ENCODE measurements around the gene UQCC2.

UQCC2 gene

GRCh38 chr6:33698494-33698893 is 13.0 kb downstream of the UQCC2 start:
- 96% methylated on average over 8 of the region's 10 CpGs for WGBS
- Histone ChIP-seq H3K4me3 (ENCODE audit: insufficient read depth in 1 of 2, low read depth in 1 of 2, low read length in 2 of 2) (no peak overlapping the region), H3K4me1 (ENCODE audit: control insufficient read depth, insufficient read depth, low read depth, low read length) (peaks cover 27% of the 10 kb centered on the region), H3K36me3 (ENCODE audit: control insufficient read depth in 1 of 2, insufficient read depth in 2 of 2, low read depth in 1 of 2, low read length in 2 of 2) (peaks cover 48 to 85% of the 10 kb centered on the region in 2 experiments), H4K91ac (ENCODE audit: low read length) (no peak overlapping the region), H3K18ac (ENCODE audit: low read depth in 1 of 2, low read length in 2 of 2) (no peak overlapping the region), H3K9me3 (ENCODE audit: control insufficient read depth, low read length) (no peaks in the 10 kb centered on the region), H3K4ac (ENCODE audit: low read depth in 1 of 2, low read length in 2 of 2) (no peak overlapping the region), H2BK15ac (ENCODE audit: low read depth, poor library complexity, severe bottlenecking) (no peak overlapping the region), H3K23ac (ENCODE audit: low read length in 2 of 2) (no peak overlapping the region), H3K27me3 (ENCODE audit: control insufficient read depth in 1 of 2, insufficient read depth in 1 of 2, low read length in 2 of 2) (no peaks in the 10 kb centered on the region), H4K8ac (ENCODE audit: low read length) (no peak overlapping the region), H3K14ac (ENCODE audit: low read length in 2 of 2) (no peak overlapping the region), H3K9ac (ENCODE audit: low read length) (no peak overlapping the region), H2BK12ac (ENCODE audit: low read length in 2 of 2) (no peak overlapping the region), H3K4me2 (ENCODE audit: low read length, poor library complexity, severe bottlenecking) (no peak overlapping the region), H3K27ac (ENCODE audit: low read length, poor library complexity, severe bottlenecking) (no peak overlapping the region), H2BK5ac (ENCODE audit: low read depth, low read length, poor library complexity, severe bottlenecking) (no peak overlapping the region), H2AFZ (ENCODE audit: low read depth, low read length) (no peak overlapping the region), H3K79me1 (replicated peaks; ENCODE audit: low read length, poor library complexity, severe bottlenecking) (peaks cover 32% of the 10 kb centered on the region), H2BK120ac (ENCODE audit: low read depth, low read length) (no peak overlapping the region), H2AK5ac (ENCODE audit: low read length, severe bottlenecking) (no peak overlapping the region)
- DNase-seq = no peak

GRCh38 chr6:33697845-33698244 is 13.7 kb downstream of the UQCC2 start:
- peaks cover 52 to 87% of the 10 kb centered on the region in 2 experiments for H3K36me3 ChIP-seq (ENCODE audit: control insufficient read depth in 1 of 2, insufficient read depth in 2 of 2, low read depth in 1 of 2, low read length in 2 of 2)
- no peak overlapping the region for H2BK120ac ChIP-seq (ENCODE audit: low read depth, low read length)
- H3K18ac ChIP-seq (ENCODE audit: low read depth in 1 of 2, low read length in 2 of 2) = no peak overlapping the region
- no peak overlapping the region for H3K14ac ChIP-seq (ENCODE audit: low read length in 2 of 2)
- no peak overlapping the region for H3K4me3 ChIP-seq (ENCODE audit: insufficient read depth in 1 of 2, low read depth in 1 of 2, low read length in 2 of 2)
- H3K4ac ChIP-seq (ENCODE audit: low read depth in 1 of 2, low read length in 2 of 2) = no peak overlapping the region
- H3K4me1 ChIP-seq (ENCODE audit: control insufficient read depth, insufficient read depth, low read depth, low read length) = peaks cover 33% of the 10 kb centered on the region
- H4K8ac ChIP-seq (ENCODE audit: low read length) = no peak overlapping the region
- no peak overlapping the region for H3K23ac ChIP-seq (ENCODE audit: low read length in 2 of 2)
- no peak overlapping the region for H2AFZ ChIP-seq (ENCODE audit: low read depth, low read length)
- no peak overlapping the region for H4K91ac ChIP-seq (ENCODE audit: low read length)
- H2AK5ac ChIP-seq (ENCODE audit: low read length, severe bottlenecking) = no peak overlapping the region
- no peak overlapping the region for H2BK12ac ChIP-seq (ENCODE audit: low read length in 2 of 2)
- no peak for DNase-seq
- H3K27me3 ChIP-seq (ENCODE audit: control insufficient read depth in 1 of 2, insufficient read depth in 1 of 2, low read length in 2 of 2) = no peaks in the 10 kb centered on the region
- H3K27ac ChIP-seq (ENCODE audit: low read length, poor library complexity, severe bottlenecking) = no peak overlapping the region
- no peak overlapping the region for H3K9ac ChIP-seq (ENCODE audit: low read length)
- H2BK5ac ChIP-seq (ENCODE audit: low read depth, low read length, poor library complexity, severe bottlenecking) = no peak overlapping the region
- no peak overlapping the region for H2BK15ac ChIP-seq (ENCODE audit: low read depth, poor library complexity, severe bottlenecking)
- no peak overlapping the region for H3K4me2 ChIP-seq (ENCODE audit: low read length, poor library complexity, severe bottlenecking)
- 96% methylated on average over 10 of the region's 10 CpGs for WGBS
- no peaks in the 10 kb centered on the region for H3K9me3 ChIP-seq (ENCODE audit: control insufficient read depth, low read length)
- peaks cover 30% of the 10 kb centered on the region for H3K79me1 ChIP-seq (replicated peaks; ENCODE audit: low read length, poor library complexity, severe bottlenecking)

- 71% methylated on average over 15 of the region's 15 CpGs for WGBS
- H3K23ac ChIP-seq (ENCODE audit: low read length in 2 of 2) = no peak overlapping the region
- H3K36me3 ChIP-seq (ENCODE audit: control insufficient read depth in 1 of 2, insufficient read depth in 2 of 2, low read depth in 1 of 2, low read length in 2 of 2) = peaks cover 58 to 96% of the 10 kb centered on the region in 2 experiments
- H3K79me1 ChIP-seq (replicated peaks; ENCODE audit: low read length, poor library complexity, severe bottlenecking) = peaks cover 27% of the 10 kb centered on the region
- DNase-seq = peak; percentile 36
- H3K4me2 ChIP-seq (ENCODE audit: low read length, poor library complexity, severe bottlenecking) = no peak overlapping the region
- peak overlapping the region in 1 of 2 experiments; percentile 53 for H3K14ac ChIP-seq (ENCODE audit: low read length in 2 of 2)
- H3K27me3 ChIP-seq (ENCODE audit: control insufficient read depth in 1 of 2, insufficient read depth in 1 of 2, low read length in 2 of 2) = no peaks in the 10 kb centered on the region
- H2BK12ac ChIP-seq (ENCODE audit: low read length in 2 of 2) = peak overlapping the region in 1 of 2 experiments; percentile 32
- H4K8ac ChIP-seq (ENCODE audit: low read length) = no peak overlapping the region
- H3K4ac ChIP-seq (ENCODE audit: low read depth in 1 of 2, low read length in 2 of 2) = no peak overlapping the region
- peak overlapping the region; percentile 62 for H3K9ac ChIP-seq (ENCODE audit: low read length)
- no peak overlapping the region for H2AK5ac ChIP-seq (ENCODE audit: low read length, severe bottlenecking)
- no peaks in the 10 kb centered on the region for H3K9me3 ChIP-seq (ENCODE audit: control insufficient read depth, low read length)
- H2AFZ ChIP-seq (ENCODE audit: low read depth, low read length) = no peak overlapping the region
- peak overlapping the region in 1 of 2 experiments; percentile 19 for H3K4me3 ChIP-seq (ENCODE audit: insufficient read depth in 1 of 2, low read depth in 1 of 2, low read length in 2 of 2)
- no peak overlapping the region for H2BK15ac ChIP-seq (ENCODE audit: low read depth, poor library complexity, severe bottlenecking)
- H2BK5ac ChIP-seq (ENCODE audit: low read depth, low read length, poor library complexity, severe bottlenecking) = no peak overlapping the region
- no peak overlapping the region for H4K91ac ChIP-seq (ENCODE audit: low read length)
- peaks cover 42% of the 10 kb centered on the region for H3K4me1 ChIP-seq (ENCODE audit: control insufficient read depth, insufficient read depth, low read depth, low read length)
- peak overlapping the region in 1 of 2 experiments; percentile 52 for H3K18ac ChIP-seq (ENCODE audit: low read depth in 1 of 2, low read length in 2 of 2)
- H3K27ac ChIP-seq (ENCODE audit: low read length, poor library complexity, severe bottlenecking) = peak overlapping the region; percentile 39
- H2BK120ac ChIP-seq (ENCODE audit: low read depth, low read length) = no peak overlapping the region
These were observed 14.7 kb downstream of the UQCC2 start for GRCh38 chr6:33696548-33697518.

GRCh38 chr6:33696076-33696475 is 15.4 kb downstream of the UQCC2 start:
- Histone ChIP-seq H3K4ac (ENCODE audit: low read depth in 1 of 2, low read length in 2 of 2) (no peak overlapping the region), H2AFZ (ENCODE audit: low read depth, low read length) (no peak overlapping the region), H2BK12ac (ENCODE audit: low read length in 2 of 2) (no peak overlapping the region), H3K14ac (ENCODE audit: low read length in 2 of 2) (no peak overlapping the region), H2AK5ac (ENCODE audit: low read length, severe bottlenecking) (no peak overlapping the region), H2BK5ac (ENCODE audit: low read depth, low read length, poor library complexity, severe bottlenecking) (no peak overlapping the region), H3K4me1 (ENCODE audit: control insufficient read depth, insufficient read depth, low read depth, low read length) (peaks cover 47% of the 10 kb centered on the region), H2BK120ac (ENCODE audit: low read depth, low read length) (no peak overlapping the region), H3K36me3 (ENCODE audit: control insufficient read depth in 1 of 2, insufficient read depth in 2 of 2, low read depth in 1 of 2, low read length in 2 of 2) (peaks cover 62 to 98% of the 10 kb centered on the region in 2 experiments), H3K18ac (ENCODE audit: low read depth in 1 of 2, low read length in 2 of 2) (no peak overlapping the region), H3K4me3 (ENCODE audit: insufficient read depth in 1 of 2, low read depth in 1 of 2, low read length in 2 of 2) (no peak overlapping the region), H3K4me2 (ENCODE audit: low read length, poor library complexity, severe bottlenecking) (no peak overlapping the region), H3K79me1 (replicated peaks; ENCODE audit: low read length, poor library complexity, severe bottlenecking) (peaks cover 22% of the 10 kb centered on the region), H3K9ac (ENCODE audit: low read length) (peak overlapping the region; percentile 62), H4K91ac (ENCODE audit: low read length) (no peak overlapping the region), H3K9me3 (ENCODE audit: control insufficient read depth, low read length) (no peaks in the 10 kb centered on the region), H3K23ac (ENCODE audit: low read length in 2 of 2) (peak overlapping the region in 1 of 2 experiments; percentile 16), H3K27ac (ENCODE audit: low read length, poor library complexity, severe bottlenecking) (no peak overlapping the region), H3K27me3 (ENCODE audit: control insufficient read depth in 1 of 2, insufficient read depth in 1 of 2, low read length in 2 of 2) (no peaks in the 10 kb centered on the region), H2BK15ac (ENCODE audit: low read depth, poor library complexity, severe bottlenecking) (no peak overlapping the region), H4K8ac (ENCODE audit: low read length) (no peak overlapping the region)
- 87% methylated on average over 7 of the region's 10 CpGs for WGBS
- DNase-seq = no peak

Measured in mesenchymal stem cell (in vitro differentiated cells and primary cell).